HG02885 (cell line): ENCODE measurements around the gene RALGPS1.

ENCODE experiments used
- ATAC-seq: cut with Tn5 transposase; IDR thresholded peaks from one replicate; pipeline ENCODE4 v1.9.1; 2021; ENCODE audit warnings: mild to moderate bottlenecking; ENCODE audit not compliant: unreplicated experiment, poor library complexity

Gene RALGPS1

GRCh38 chr9:127066851-127067136 is 152.2 kb downstream of the RALGPS1 start:
- ATAC-seq: no peak

- no peak for ATAC-seq
These were observed 153.1 kb downstream of the RALGPS1 start for GRCh38 chr9:127067603-127068220.

DNA sequence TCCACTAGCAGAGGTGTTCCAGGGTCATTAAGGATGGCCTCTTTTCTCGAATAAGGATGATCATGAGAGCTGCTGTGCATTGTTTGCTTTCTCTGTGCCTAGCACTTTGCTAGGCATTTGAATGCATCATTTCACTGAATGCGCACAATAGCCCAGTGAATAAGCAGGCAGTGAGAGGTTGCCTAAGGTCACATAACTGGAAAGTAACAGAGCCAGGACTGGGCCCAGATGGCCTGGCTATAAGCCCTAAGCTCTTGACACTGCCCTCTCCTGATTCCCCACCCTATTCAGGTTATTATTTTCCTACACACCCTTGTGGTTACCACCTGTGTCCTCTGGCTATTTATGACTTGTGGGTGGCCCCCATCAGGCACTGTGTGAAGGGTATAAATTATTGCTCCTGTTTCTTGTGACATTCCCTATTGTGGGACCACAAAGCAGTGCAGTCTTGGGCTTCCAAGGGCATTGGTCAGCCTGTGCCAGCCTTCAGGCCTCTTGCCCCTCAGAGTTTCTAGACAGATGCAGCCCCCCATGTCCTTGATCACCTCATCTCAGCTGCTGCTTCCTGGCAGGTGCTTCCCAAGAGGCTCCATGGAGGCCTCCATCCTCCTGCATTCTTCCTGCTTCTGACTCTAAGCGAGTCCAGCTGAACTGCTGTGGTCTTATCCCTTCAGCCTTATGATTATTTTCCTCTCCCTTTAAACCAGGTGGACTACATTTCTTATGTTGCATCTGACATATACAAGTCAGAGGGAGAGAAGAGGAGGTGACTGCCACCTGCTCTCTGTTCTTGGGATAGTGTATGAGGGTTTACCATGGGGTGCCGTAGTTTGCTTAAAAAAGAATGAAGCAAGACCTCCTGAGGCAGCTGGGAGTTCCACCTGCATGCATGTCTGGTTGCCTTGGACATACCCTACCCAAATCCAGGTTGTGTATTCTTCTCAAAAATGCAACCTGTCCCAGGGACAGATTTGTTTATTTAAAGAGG is 160.3 kb downstream of the RALGPS1 start:
- ATAC-seq: no peak

DNA sequence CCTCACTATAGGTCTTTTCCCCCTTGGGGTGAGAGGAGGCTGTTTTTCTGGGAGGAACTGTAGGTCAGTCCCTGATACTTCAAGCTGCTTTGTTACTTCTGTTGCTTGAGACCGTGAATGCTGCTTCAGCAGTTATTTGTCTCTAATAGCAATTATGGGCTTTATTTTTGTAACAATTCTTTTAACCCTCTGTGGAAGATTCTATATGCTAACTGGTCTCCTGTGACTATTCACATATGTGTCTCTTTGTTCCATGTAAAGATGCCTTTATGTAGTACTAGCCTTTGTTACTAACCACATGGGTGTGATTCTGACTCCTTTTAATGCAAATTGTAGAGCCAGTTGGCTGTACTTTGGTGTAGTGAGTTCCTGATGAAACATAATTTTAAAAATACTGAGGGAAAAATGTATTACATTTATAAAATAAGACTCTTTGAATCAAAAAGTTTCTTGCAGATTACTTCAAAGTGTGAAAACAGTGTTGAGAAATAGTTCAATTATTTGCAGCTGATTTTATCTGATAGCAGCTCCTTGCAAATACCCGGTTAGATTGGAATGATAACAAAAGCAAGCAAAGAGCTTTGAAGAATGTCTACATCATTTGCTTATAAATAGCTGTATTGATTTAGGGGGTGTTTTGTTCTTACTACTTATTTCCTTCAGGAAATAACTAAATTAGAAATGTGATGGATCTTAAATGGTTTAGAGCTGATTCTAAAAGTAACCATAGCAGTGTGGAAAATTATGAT is 161.2 kb downstream of the RALGPS1 start:
- no peak for ATAC-seq

- ATAC-seq: no peak
These were observed 162.5 kb downstream of the RALGPS1 start for GRCh38 chr9:127076860-127077643.

DNA sequence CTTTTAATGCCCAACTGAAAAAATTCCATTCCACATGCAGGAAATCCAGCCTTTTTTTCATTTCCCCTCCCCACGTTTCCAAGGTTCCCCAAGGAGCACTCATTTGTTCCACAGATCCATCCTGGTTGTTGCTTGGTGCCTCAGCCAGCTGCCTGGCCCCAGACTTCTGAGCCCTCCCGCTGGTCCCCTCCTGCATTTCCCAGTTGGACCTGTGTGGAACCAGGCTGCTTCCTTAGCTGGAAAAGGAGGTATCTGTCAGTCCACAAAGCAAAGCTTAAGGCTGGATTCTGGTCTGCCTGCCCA is 163.0 kb downstream of the RALGPS1 start:
- ATAC-seq: no peak

DNA sequence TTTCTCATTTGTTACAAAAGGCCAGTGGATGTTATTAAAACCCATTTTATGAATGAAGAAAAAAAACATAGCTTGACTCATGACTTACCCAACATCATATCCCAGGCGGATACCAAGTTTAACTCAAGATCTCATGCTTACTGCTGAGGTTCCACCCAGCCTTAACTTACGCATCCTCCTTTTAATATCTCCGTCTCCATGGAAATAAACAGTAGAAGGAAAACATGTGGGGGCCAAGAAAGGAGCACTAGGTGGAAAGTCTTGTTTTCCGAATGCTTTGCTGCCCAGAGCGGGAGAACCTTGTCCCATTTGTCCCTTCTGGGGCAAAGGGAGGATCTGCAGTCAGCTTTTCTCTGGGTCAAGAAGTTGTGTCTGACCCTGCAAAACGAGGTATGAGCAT is 163.8 kb downstream of the RALGPS1 start:
- no peak for ATAC-seq

GRCh38 chr9:127078988-127079387 is 164.4 kb downstream of the RALGPS1 start:
- ATAC-seq: no peak

DNA sequence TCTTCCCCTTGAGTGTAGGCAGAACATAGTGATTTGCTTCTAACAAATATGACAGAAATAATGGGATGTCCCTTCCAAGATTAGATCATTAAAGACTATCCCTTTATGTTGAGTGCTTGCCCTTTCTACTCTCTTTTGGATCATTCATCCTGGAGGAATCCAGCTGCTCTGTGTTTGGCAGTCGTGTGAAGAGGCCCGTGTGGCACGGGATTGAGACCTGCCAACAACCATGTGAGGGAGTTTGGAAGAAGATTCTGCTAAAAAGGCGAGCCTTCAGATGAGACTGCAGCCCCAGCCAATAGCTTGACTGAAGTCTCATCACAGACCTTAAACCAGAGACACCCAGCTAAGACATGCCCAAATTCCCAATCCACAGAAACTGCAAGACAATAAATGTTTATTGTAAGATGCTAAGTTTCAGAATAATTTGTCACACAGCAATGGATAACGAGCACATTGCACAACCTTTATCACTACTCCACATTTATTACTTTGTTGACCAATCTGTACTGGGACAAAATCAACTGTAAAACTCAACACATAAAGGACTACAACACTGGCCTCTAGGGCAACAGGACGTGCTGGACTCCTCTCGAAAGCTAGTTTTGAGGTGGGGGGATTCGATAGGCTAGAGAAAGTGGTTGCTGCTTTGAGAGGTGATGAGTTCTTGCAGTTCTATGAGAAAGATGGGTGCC is 165.0 kb downstream of the RALGPS1 start:
- ATAC-seq: no peak

- ATAC-seq: no peak
These were observed 166.9 kb downstream of the RALGPS1 start for GRCh38 chr9:127081250-127082185.

DNA sequence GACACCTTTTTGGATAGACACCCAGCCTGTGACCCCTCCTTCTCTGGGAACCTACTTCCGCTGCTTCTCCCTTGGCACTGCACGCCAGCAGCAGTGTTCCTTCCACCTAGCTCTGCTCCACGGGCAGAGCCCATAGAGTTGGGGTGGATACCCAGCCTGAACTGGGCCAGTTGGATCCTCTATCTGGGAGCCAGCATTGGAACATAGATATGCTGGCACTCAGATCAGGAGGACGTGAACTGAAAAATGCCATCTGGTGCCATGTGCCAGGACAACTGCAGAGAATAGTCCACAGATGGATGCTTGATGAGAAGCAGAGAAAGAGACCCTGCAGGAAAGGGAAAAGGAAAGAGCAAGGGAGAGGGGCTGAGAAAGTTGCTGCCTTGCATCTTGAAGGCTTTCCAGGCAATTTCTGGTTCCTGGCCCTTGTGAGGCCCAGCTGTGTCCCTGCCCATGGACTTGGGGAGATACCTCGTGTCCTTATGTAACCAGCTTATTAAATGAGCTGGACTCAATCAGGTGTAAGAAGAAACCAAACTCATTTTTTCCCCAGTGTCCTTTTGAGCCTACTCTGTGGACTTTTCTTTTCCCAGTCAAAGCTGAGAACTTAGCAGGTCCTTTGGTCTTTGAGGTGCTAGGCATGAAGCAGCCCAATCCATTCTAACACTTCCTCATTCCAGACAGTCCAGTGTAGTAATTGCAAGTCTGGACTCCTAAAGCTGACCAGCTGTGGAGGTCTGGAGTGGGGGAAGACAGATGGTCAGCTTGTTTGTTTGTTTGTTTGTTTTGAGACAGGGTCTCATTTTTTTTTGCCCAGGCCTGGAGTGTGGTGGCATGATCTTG is 168.8 kb downstream of the RALGPS1 start:
- ATAC-seq: no peak

GRCh38 chr9:127084076-127085039 is 169.8 kb downstream of the RALGPS1 start:
- ATAC-seq: no peak

- no peak for ATAC-seq
These were observed 170.6 kb downstream of the RALGPS1 start for GRCh38 chr9:127085186-127085585.

- ATAC-seq: no peak
These were observed 172.2 kb downstream of the RALGPS1 start for GRCh38 chr9:127086771-127087170.

- ATAC-seq: no peak
These were observed 172.8 kb downstream of the RALGPS1 start for GRCh38 chr9:127087411-127087810.

DNA sequence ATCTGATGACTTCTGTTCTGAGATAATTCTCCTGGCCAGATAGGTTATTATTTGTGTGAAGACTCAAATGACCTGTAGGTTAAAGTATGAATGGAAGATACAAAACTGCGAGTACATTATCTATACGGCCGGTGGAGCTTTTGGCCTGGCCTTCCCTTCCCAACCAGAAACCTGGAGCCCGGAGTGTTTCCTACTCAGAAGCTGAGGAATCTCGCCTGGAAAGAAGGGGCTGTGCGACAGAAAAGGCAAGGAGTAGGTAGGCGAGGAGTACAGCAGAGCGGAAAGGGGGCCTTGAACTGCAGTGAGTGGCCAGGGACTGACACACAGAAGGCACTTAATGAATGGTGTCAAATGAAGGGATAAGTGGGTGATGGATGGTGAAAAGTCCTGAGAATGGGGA is 173.3 kb downstream of the RALGPS1 start:
- ATAC-seq: no peak
